ENCODE data around the gene DPM3. TPM values are rescaled to one million over a fixed set of nuclear protein-coding genes. Genes with fewer than 3 reads are reported as not detected.

DPM3 gene
- total and polyA plus RNA-seq, 9 of the 15 experiments (the other 6 are each of a cell fraction or from before 2014, with no cell fraction given), result 3.7 to 120 (median 36.4) TPM

- TF ChIP-seq, protein P1, sequence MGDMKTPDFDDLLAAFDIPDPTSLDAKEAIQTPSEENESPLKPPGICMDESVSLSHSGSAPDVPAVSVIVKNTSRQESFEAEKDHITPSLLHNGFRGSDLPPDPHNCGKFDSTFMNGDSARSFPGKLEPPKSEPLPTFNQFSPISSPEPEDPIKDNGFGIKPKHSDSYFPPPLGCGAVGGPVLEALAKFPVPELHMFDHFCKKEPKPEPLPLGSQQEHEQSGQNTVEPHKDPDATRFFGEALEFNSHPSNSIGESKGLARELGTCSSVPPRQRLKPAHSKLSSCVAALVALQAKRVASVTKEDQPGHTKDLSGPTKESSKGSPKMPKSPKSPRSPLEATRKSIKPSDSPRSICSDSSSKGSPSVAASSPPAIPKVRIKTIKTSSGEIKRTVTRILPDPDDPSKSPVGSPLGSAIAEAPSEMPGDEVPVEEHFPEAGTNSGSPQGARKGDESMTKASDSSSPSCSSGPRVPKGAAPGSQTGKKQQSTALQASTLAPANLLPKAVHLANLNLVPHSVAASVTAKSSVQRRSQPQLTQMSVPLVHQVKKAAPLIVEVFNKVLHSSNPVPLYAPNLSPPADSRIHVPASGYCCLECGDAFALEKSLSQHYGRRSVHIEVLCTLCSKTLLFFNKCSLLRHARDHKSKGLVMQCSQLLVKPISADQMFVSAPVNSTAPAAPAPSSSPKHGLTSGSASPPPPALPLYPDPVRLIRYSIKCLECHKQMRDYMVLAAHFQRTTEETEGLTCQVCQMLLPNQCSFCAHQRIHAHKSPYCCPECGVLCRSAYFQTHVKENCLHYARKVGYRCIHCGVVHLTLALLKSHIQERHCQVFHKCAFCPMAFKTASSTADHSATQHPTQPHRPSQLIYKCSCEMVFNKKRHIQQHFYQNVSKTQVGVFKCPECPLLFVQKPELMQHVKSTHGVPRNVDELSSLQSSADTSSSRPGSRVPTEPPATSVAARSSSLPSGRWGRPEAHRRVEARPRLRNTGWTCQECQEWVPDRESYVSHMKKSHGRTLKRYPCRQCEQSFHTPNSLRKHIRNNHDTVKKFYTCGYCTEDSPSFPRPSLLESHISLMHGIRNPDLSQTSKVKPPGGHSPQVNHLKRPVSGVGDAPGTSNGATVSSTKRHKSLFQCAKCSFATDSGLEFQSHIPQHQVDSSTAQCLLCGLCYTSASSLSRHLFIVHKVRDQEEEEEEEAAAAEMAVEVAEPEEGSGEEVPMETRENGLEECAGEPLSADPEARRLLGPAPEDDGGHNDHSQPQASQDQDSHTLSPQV (IDR thresholded peaks at IDR 0.05), result no peak; the same call in 1 of the 2 replicates
- TF ChIP-seq HLTF (IDR thresholded peaks at IDR 0.05) (no peak), DACH1 (IDR thresholded peaks at IDR 0.05; ENCODE audit: partially characterized antibody) (peak; percentile 80), ZNF76 (CRISPR knock-in tag; IDR thresholded peaks at IDR 0.05; ENCODE audit: borderline replicate concordance) (no peak), MYNN (IDR thresholded peaks at IDR 0.05) (peak; percentile 67; the same call in 1 of the 2 replicates), MYNN (CRISPR knock-in tag; IDR thresholded peaks at IDR 0.05) (no peak), CEBPB (tag; IDR thresholded peaks at IDR 0.05) (no peak), KDM1A (IDR thresholded peaks at IDR 0.05) (no peak), IRF2 (CRISPR knock-in tag; IDR thresholded peaks at IDR 0.05) (no peak), ARHGAP35 (IDR thresholded peaks at IDR 0.05; ENCODE audit: partially characterized antibody) (no peak), TOE1 (IDR thresholded peaks at IDR 0.05; ENCODE audit: borderline replicate concordance) (no peak), TOE1 (CRISPR knock-in tag; IDR thresholded peaks at IDR 0.05; ENCODE audit: borderline replicate concordance, low read depth) (no peak), POLR2A (conservative IDR thresholded peaks at IDR 0.05) (no peak), ZNF512 (tag; IDR thresholded peaks at IDR 0.05) (no peak), ZHX1 (conservative IDR thresholded peaks at IDR 0.05; ENCODE audit: low read length) (no peak), DPF2 (IDR thresholded peaks at IDR 0.05) (peak; percentile 76), NFATC3 (IDR thresholded peaks at IDR 0.05) (no peak), TCF3 (CRISPR knock-in tag; IDR thresholded peaks at IDR 0.05) (peak; percentile 50; the same call in 1 of the 2 replicates)
- TF ChIP-seq, protein P2, sequence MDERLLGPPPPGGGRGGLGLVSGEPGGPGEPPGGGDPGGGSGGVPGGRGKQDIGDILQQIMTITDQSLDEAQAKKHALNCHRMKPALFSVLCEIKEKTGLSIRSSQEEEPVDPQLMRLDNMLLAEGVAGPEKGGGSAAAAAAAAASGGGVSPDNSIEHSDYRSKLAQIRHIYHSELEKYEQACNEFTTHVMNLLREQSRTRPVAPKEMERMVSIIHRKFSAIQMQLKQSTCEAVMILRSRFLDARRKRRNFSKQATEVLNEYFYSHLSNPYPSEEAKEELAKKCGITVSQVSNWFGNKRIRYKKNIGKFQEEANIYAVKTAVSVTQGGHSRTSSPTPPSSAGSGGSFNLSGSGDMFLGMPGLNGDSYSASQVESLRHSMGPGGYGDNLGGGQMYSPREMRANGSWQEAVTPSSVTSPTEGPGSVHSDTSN (CRISPR knock-in tag; IDR thresholded peaks at IDR 0.05; ENCODE audit: low read depth), result no peak
- TF ChIP-seq, protein P2 (tag; conservative IDR thresholded peaks at IDR 0.05; ENCODE audit: low read depth), result no peak
These were observed 5.4 kb downstream of the DPM3 start (continued) for GRCh38 chr1:155134880-155135414.

Data from K562 (cell line).